Omental fat pad (tissue), 4 donors: ENCODE data around the gene ALK. TPM values are rescaled to one million over a fixed set of nuclear protein-coding genes. Genes with fewer than 3 reads are reported as not detected.

ENCODE experiments used
- ATAC-seq: fragments of 150-250 bp; one replicate; pipeline ENCODE4 v1.9.1; 2016; ENCODE audit warnings: mild to moderate bottlenecking, moderate library complexity; ENCODE audit not compliant: low FRiP score
- DNase-seq: peaks from one replicate; pipeline ENCODE4 v3.0.0-alpha.2; 2019; ENCODE audit warnings: low spot score
- total RNA-seq, 4 donors: library from RNA; depleted of rRNA; stranded (reverse); fragments of >200 nt; gene quantifications; one replicate each; pipeline ENCODE4 v1.1.0, GENCODE V29; 2016
- TF ChIP-seq, protein P1 (sequence below), 3 donors: fragments of 450-650 bp; IDR thresholded peaks; one replicate each; pipeline ENCODE4 v1.5.1; 2016 to 2017; ENCODE audit warnings: antibody characterized with exemption in 3 of 3, mild to moderate bottlenecking in 3 of 3, moderate library complexity in 2 of 3

Gene ALK
- total RNA-seq, 4 donors from 2014 or later: 0.12 to 2.2 (median 0.44) TPM; not detected in 1

DNA sequence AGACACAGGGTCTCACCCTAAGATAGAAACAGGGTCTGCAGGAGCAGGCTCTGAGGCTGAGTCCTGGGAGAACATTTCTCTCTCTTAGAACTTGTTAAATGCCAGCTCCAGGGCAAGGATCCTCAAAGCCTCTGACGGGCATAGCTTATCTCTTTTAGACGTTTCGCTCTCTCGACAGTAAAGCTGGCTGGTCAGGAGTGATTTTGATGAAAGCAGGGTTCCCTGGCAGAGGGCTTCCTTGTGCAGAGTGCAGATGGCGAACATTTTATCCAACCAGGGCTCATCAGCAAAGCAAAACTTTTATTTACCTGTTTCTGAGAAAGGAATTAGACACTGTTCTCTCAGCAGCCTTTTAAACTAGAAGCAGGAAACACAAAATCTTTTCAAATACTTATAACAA, 350.8 kb downstream of the ALK start:
- DNase-seq (no peak), ATAC-seq (no peak)
- TF ChIP-seq, protein P1, sequence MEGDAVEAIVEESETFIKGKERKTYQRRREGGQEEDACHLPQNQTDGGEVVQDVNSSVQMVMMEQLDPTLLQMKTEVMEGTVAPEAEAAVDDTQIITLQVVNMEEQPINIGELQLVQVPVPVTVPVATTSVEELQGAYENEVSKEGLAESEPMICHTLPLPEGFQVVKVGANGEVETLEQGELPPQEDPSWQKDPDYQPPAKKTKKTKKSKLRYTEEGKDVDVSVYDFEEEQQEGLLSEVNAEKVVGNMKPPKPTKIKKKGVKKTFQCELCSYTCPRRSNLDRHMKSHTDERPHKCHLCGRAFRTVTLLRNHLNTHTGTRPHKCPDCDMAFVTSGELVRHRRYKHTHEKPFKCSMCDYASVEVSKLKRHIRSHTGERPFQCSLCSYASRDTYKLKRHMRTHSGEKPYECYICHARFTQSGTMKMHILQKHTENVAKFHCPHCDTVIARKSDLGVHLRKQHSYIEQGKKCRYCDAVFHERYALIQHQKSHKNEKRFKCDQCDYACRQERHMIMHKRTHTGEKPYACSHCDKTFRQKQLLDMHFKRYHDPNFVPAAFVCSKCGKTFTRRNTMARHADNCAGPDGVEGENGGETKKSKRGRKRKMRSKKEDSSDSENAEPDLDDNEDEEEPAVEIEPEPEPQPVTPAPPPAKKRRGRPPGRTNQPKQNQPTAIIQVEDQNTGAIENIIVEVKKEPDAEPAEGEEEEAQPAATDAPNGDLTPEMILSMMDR (IDR thresholded peaks at IDR 0.05): no peak

GRCh38 chr2:29567906-29568520, 353.4 kb downstream of the ALK start:
- DNase-seq (no peak), ATAC-seq (no peak)
- TF ChIP-seq, protein P1 (IDR thresholded peaks at IDR 0.05): no peak

- no peak for DNase-seq
- no peak for ATAC-seq
- TF ChIP-seq, protein P1 (IDR thresholded peaks at IDR 0.05): no peak
These were observed 357.7 kb downstream of the ALK start for GRCh38 chr2:29563697-29564096.

- ATAC-seq: no peak
- TF ChIP-seq, protein P1 (IDR thresholded peaks at IDR 0.05): no peak
- DNase-seq: no peak
These were observed 358.5 kb downstream of the ALK start for GRCh38 chr2:29562896-29563295.

DNA sequence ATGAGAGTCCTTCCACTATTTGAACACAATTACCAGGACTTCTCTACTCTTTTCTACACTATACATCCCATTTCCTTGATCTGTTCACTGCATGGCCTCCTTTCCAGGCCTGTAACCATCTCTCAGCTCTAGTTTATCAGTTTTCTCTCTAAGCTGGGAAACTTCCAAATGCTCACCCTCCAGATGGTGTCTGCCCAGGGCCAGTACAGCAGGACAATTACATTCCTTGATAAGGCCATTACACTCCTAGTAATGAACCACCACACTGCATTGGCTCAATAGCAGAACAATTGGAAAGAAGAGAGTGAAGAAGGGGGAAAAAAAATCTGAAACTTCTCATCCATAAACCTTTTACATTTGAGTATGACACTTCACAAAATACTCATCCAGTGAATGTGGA, 359.1 kb downstream of the ALK start:
- DNase-seq: no peak

GRCh38 chr2:29561628-29562027, 359.8 kb downstream of the ALK start:
- TF ChIP-seq, protein P1 (IDR thresholded peaks at IDR 0.05): no peak
- ATAC-seq: no peak
- no peak for DNase-seq

More for the DNA sequence above, 359.1 kb downstream of the ALK start:
- TF ChIP-seq, protein P1 (IDR thresholded peaks at IDR 0.05): no peak
- no peak for ATAC-seq

GRCh38 chr2:29561181-29561580, 360.2 kb downstream of the ALK start:
- ATAC-seq: no peak
- DNase-seq: no peak
- TF ChIP-seq, protein P1 (IDR thresholded peaks at IDR 0.05): no peak
